HEK293T (cell line): ENCODE data around the gene ZNF101.
"Not testable (repeated sequence)": the region's sequence is repeated elsewhere in the genome, so short reads cannot be mapped to it uniquely, and the experiment has no call there.

Experiments
- CTCF ChIA-PET: fragments of 350-600 bp; formaldehyde crosslinking; extraction: SDS; loops from one replicate; lab custom pipeline; 2021; ENCODE audit warnings: antibody characterized with exemption, inconsistent platforms; lab: Yijun Ruan, JAX
- POLR2A ChIA-PET: fragments of 350-600 bp; formaldehyde crosslinking; extraction: SDS; loops from one replicate; lab custom pipeline; 2020; ENCODE audit warnings: antibody characterized with exemption, inconsistent platforms; lab: Yijun Ruan, JAX
- DNase-seq: peaks from one replicate; pipeline ENCODE4 v3.0.0; 2012; ENCODE audit warnings: mixed read lengths; ENCODE audit errors: extremely low spot score
- ARNT ChIP-seq: fragments of 450-650 bp; IDR thresholded peaks from 2 replicates; pipeline ENCODE4 v1.6.1; 2017; ENCODE audit warnings: mild to moderate bottlenecking
- BHLHE40 ChIP-seq: fragments of 450-650 bp; IDR thresholded peaks from 2 replicates; pipeline ENCODE4 v1.6.1; 2016; ENCODE audit warnings: mild to moderate bottlenecking, moderate library complexity, borderline replicate concordance
- CTBP1 ChIP-seq: fragments of 450-650 bp; IDR thresholded peaks from 2 replicates; pipeline ENCODE4 v1.6.1; 2016; ENCODE audit warnings: borderline replicate concordance
- ELF4 ChIP-seq: fragments of 450-650 bp; IDR thresholded peaks from 2 replicates; pipeline ENCODE4 v1.6.1; 2017; ENCODE audit warnings: antibody characterized with exemption
- FOXA1 ChIP-seq: fragments of 450-650 bp; IDR thresholded peaks from 2 replicates; pipeline ENCODE4 v1.6.1; 2016; ENCODE audit warnings: mild to moderate bottlenecking
- FOXK2 ChIP-seq: fragments of 450-650 bp; IDR thresholded peaks from 2 replicates; pipeline ENCODE4 v1.6.1; 2016; ENCODE audit warnings: mild to moderate bottlenecking
- FOXM1 ChIP-seq: fragments of 450-650 bp; IDR thresholded peaks from 2 replicates; pipeline ENCODE4 v1.6.1; 2017; ENCODE audit warnings: mild to moderate bottlenecking, borderline replicate concordance
- HDGF ChIP-seq: fragments of 450-650 bp; IDR thresholded peaks from 2 replicates; pipeline ENCODE4 v1.6.1; 2017; ENCODE audit warnings: antibody characterized with exemption, borderline replicate concordance
- L3MBTL2 ChIP-seq: fragments of 450-650 bp; conservative IDR thresholded peaks from 2 replicates; pipeline ENCODE4 v1.6.1; 2016; ENCODE audit warnings: mild to moderate bottlenecking
- LEF1 ChIP-seq: fragments of 450-650 bp; IDR thresholded peaks from 2 replicates; pipeline ENCODE4 v1.6.1; 2017; ENCODE audit warnings: mild to moderate bottlenecking, borderline replicate concordance
- NFRKB ChIP-seq: fragments of 450-650 bp; IDR thresholded peaks from 2 replicates; pipeline ENCODE4 v1.6.1; 2016; ENCODE audit warnings: mild to moderate bottlenecking, moderate library complexity
- PKNOX1 ChIP-seq: fragments of 450-650 bp; IDR thresholded peaks from 2 replicates; pipeline ENCODE4 v1.6.1; 2016
- SP1 ChIP-seq: fragments of 450-650 bp; IDR thresholded peaks from 2 replicates; pipeline ENCODE4 v1.6.1; 2017
- SUZ12 ChIP-seq: fragments of 450-650 bp; IDR thresholded peaks from 2 replicates; pipeline ENCODE4 v1.6.1; 2016; ENCODE audit warnings: mild to moderate bottlenecking
- TARDBP ChIP-seq: fragments of 450-650 bp; IDR thresholded peaks from 2 replicates; pipeline ENCODE4 v1.6.1; 2016
- ZNF384 ChIP-seq: fragments of 450-650 bp; IDR thresholded peaks from 2 replicates; pipeline ENCODE4 v1.6.1; 2016

Gene ZNF101

GRCh38 chr19:19672816-19673215 is 4.2 kb downstream of the ZNF101 start:
- POLR2A ChIA-PET = no interaction called here
- CTCF ChIA-PET = no interaction called here
- TF ChIP-seq L3MBTL2 (no peak), HDGF (no peak), NFRKB (no peak), ARNT (no peak), SUZ12 (no peak), TARDBP (no peak), CTBP1 (no peak), ZNF384 (no peak), PKNOX1 (no peak), LEF1 (no peak), SP1 (no peak)
- no peak for DNase-seq

- no peak for DNase-seq
- POLR2A ChIA-PET = no interaction called here
- TF ChIP-seq PKNOX1 (no peak), FOXM1 (no peak), ELF4 (no peak), ARNT (no peak), FOXA1 (no peak), SP1 (no peak), BHLHE40 (no peak), CTBP1 (no peak), SUZ12 (no peak), NFRKB (no peak), LEF1 (no peak), HDGF (no peak), FOXK2 (no peak), TARDBP (no peak)
- CTCF ChIA-PET = no interaction called here
Measured at GRCh38 chr19:19674315-19674714, 5.7 kb downstream of the ZNF101 start.

- ChIA-PET POLR2A (no interaction called here), CTCF (no interaction called here)
- TF ChIP-seq PKNOX1 (no peak), LEF1 (no peak), HDGF (no peak), ELF4 (no peak), SUZ12 (no peak), TARDBP (no peak)
Measured at GRCh38 chr19:19677579-19677978, 8.9 kb downstream of the ZNF101 start.

GRCh38 chr19:19679176-19680073 is 10.8 kb downstream of the ZNF101 start:
- ChIA-PET CTCF (no interaction called here), POLR2A (no interaction called here)
- TF ChIP-seq ARNT (no peak), FOXM1 (no peak), BHLHE40 (no peak), FOXK2 (no peak), ELF4 (no peak), HDGF (no peak), TARDBP (no peak), NFRKB (no peak), CTBP1 (no peak), SUZ12 (no peak), L3MBTL2 (no peak), PKNOX1 (no peak), LEF1 (no peak), SP1 (no peak), ZNF384 (no peak), FOXA1 (no peak)
- DNase-seq = no peak

More at GRCh38 chr19:19677579-19677978, 8.9 kb downstream of the ZNF101 start:
- no peak for DNase-seq

- POLR2A ChIA-PET, DNase-seq, CTCF ChIA-PET: not testable (repeated sequence)
Measured at GRCh38 chr19:19686119-19686518, 17.5 kb downstream of the ZNF101 start.

GRCh38 chr19:19686580-19686979 is 17.9 kb downstream of the ZNF101 start:
- ChIA-PET POLR2A (no interaction called here), CTCF (interaction anchor here (0.7 kb wide), 1 partner anchor 10 kb away, joined by 3 read pairs; no protein-coding TSS in a partner anchor)
- no peak for TF ChIP-seq FOXA1
- TF ChIP-seq PKNOX1 = no peak
- no peak for TF ChIP-seq HDGF
- no peak for TF ChIP-seq NFRKB
- no peak for TF ChIP-seq SUZ12
- no peak for TF ChIP-seq FOXK2
- TF ChIP-seq LEF1 = no peak
- no peak for TF ChIP-seq CTBP1
- no peak for TF ChIP-seq ARNT
- no peak for TF ChIP-seq BHLHE40
- TF ChIP-seq TARDBP = no peak
- no peak for TF ChIP-seq SP1
- no peak for TF ChIP-seq L3MBTL2
- no peak for TF ChIP-seq ZNF384
- no peak for TF ChIP-seq FOXM1
- TF ChIP-seq ELF4 = no peak
- DNase-seq = no peak
